HCT116 (cell line): Measurements from ENCODE around the gene WIPI1. TPM values are rescaled to one million over a fixed set of nuclear protein-coding genes. Genes with fewer than 3 reads are reported as not detected.

Experiments used
- ATAC-seq: fragments of 200-7000 bp; cut with Tn5 transposase; 2 replicates; pipeline ENCODE4 v1.9.1; 2020; ENCODE audit warnings: mild to moderate bottlenecking, moderate library complexity
- BruUV-seq: library from RNA; stranded (reverse); fragments of 400-500 nt; replicated peaks from 2 replicates; lab custom pipeline; 2021; lab: Mats Ljungman, UMichigan
- CTCF ChIA-PET: fragments of 300-600 bp; sonication (Branson Sonifier 250); formaldehyde crosslinking; loops from one replicate; lab custom pipeline; 2021; ENCODE audit warnings: antibody characterized with exemption; lab: Charles Lee
- POLR2A ChIA-PET: fragments of 300-600, 350-600 bp; sonication (Branson Sonifier 250); formaldehyde crosslinking; loops from one replicate; lab custom pipeline; 2021; ENCODE audit warnings: antibody characterized with exemption; lab: Charles Lee
- RAD21 ChIA-PET, 2 experiments: fragments of 300-600 bp; sonication (Branson Sonifier 250); formaldehyde crosslinking; loops; one replicate each; lab custom pipeline; 2023; ENCODE audit warnings: low total read pairs in 2 of 2; ENCODE audit not compliant: uncharacterized antibody in 2 of 2, unreplicated experiment in 2 of 2, low non-redundant PET in 1 of 2; lab: Charles Lee
- DNase-seq: peaks from one replicate; pipeline ENCODE4 v3.0.0-alpha.2; 2010; ENCODE audit warnings: low read depth, low spot score
- H2AFZ ChIP-seq: fragments of 200-600 bp; shearing (Covaris generic), sonication (generic); 2 replicates; pipeline ENCODE4 v1.6.1; 2017; ENCODE audit warnings: low read depth, mixed run types, mixed read lengths, antibody characterized with exemption, low read length; ENCODE audit not compliant: poor library complexity, severe bottlenecking
- H3K27ac ChIP-seq: 2 replicates; pipeline ENCODE4 v1.5.1; 2012; ENCODE audit warnings: low read depth, low read length
- H3K27me3 ChIP-seq: fragments of 200-600 bp; sonication (generic); 2 replicates; pipeline ENCODE4 v1.6.1; 2016; ENCODE audit warnings: mixed run types, low read length, mixed read lengths; ENCODE audit not compliant: insufficient read depth
- H3K36me3 ChIP-seq, 2 experiments: fragments of 200-500 bp in 1 of 2; fragments of 200-600 bp in 1 of 2; sonication (Bioruptor generic) in 1 of 2; sonication (generic) in 1 of 2; 2 replicates each; pipeline versions ENCODE4 v1.5.1 to v1.6.1; 2014 to 2016; ENCODE audit warnings: low read length in 2 of 2, inconsistent platforms in 1 of 2, mixed read lengths in 1 of 2, mixed run types in 1 of 2; ENCODE audit not compliant: insufficient read depth in 2 of 2, control insufficient read depth in 1 of 2
- H3K4me1 ChIP-seq, 2 experiments: fragments of 200-600 bp in 1 of 2; sonication (generic) in 1 of 2; 2 replicates each; pipeline versions ENCODE4 v1.5.1 to v1.6.1; 2012 to 2017; ENCODE audit warnings: low read length in 2 of 2, inconsistent platforms in 1 of 2, mild to moderate bottlenecking in 1 of 2, mixed read lengths in 1 of 2, mixed run types in 1 of 2, moderate library complexity in 1 of 2; ENCODE audit not compliant: insufficient read depth in 2 of 2, control insufficient read depth in 1 of 2
- H3K4me2 ChIP-seq: fragments of 200-600 bp; sonication (generic); 2 replicates; pipeline ENCODE4 v1.6.1; 2017; ENCODE audit warnings: mixed run types, low read length, mixed read lengths
- H3K4me3 ChIP-seq, 2 experiments: fragments of 200-600 bp in 1 of 2; sonication (generic) in 1 of 2; replicated peaks in 1 of 2; 2 replicates each; pipeline ENCODE4 v1.5.1; 2011 to 2016; ENCODE audit warnings: low read length in 2 of 2, control low read depth in 1 of 2, low read depth in 1 of 2, mild to moderate bottlenecking in 1 of 2, mixed read lengths in 1 of 2, mixed run types in 1 of 2
- H3K79me2 ChIP-seq: fragments of 200-600 bp; sonication (generic); 2 replicates; pipeline ENCODE4 v1.6.1; 2017; ENCODE audit warnings: mild to moderate bottlenecking, mixed run types, low read length, moderate library complexity, mixed read lengths; ENCODE audit not compliant: insufficient read depth
- H3K9ac ChIP-seq: fragments of 200-600 bp; sonication (generic); 2 replicates; pipeline ENCODE4 v1.6.1; 2016; ENCODE audit warnings: low read length, mixed read lengths
- H3K9me2 ChIP-seq: fragments of 200-600 bp; sonication (generic), shearing (Covaris generic); 2 replicates; pipeline ENCODE4 v1.6.1; 2017; ENCODE audit warnings: mixed run types, mild to moderate bottlenecking, moderate library complexity; ENCODE audit not compliant: insufficient read depth
- H3K9me3 ChIP-seq, 2 experiments: fragments of 200-500 bp in 1 of 2; fragments of 200-600 bp in 1 of 2; sonication (Bioruptor generic) in 1 of 2; sonication (generic) in 1 of 2; 2 replicates each; pipeline ENCODE4 v1.6.1; 2014 to 2017; ENCODE audit warnings: low read length in 2 of 2, mixed read lengths in 2 of 2, inconsistent platforms in 1 of 2, low read depth in 1 of 2, mild to moderate bottlenecking in 1 of 2, mixed run types in 1 of 2, moderate library complexity in 1 of 2; ENCODE audit not compliant: control insufficient read depth in 1 of 2, insufficient read depth in 1 of 2
- H4K20me1 ChIP-seq: fragments of 200-600 bp; sonication (generic), shearing (Covaris generic); 2 replicates; pipeline ENCODE4 v1.6.1; 2017; ENCODE audit warnings: mixed run types, mild to moderate bottlenecking, moderate library complexity; ENCODE audit not compliant: insufficient read depth
- ATF3 ChIP-seq: IDR thresholded peaks from 2 replicates; pipeline ENCODE4 v1.6.1; 2012
- CEBPB ChIP-seq: IDR thresholded peaks from 2 replicates; pipeline ENCODE4 v1.6.1; 2012; ENCODE audit warnings: low read depth
- CTCF ChIP-seq, 3 experiments: fragments of 200-600 bp in 1 of 3; sonication (generic) in 1 of 3; IDR thresholded peaks in 2 of 3; conservative IDR thresholded peaks in 1 of 3; 2 replicates each; pipeline ENCODE4 v1.5.1; 2012 to 2017; ENCODE audit warnings: low read depth in 2 of 3, low read length in 2 of 3, antibody characterized with exemption in 1 of 3, borderline replicate concordance in 1 of 3, control low read depth in 1 of 3, mild to moderate bottlenecking in 1 of 3, mixed read lengths in 1 of 3, mixed run types in 1 of 3, moderate library complexity in 1 of 3; ENCODE audit not compliant: insufficient read depth in 1 of 3
- ELF1 ChIP-seq: IDR thresholded peaks from 2 replicates; pipeline ENCODE4 v1.6.1; 2012; ENCODE audit warnings: low read depth, borderline replicate concordance
- EZH2phosphoT487 ChIP-seq: fragments of 200-600 bp; IDR thresholded peaks from 2 replicates; pipeline ENCODE4 v1.6.1; 2018; ENCODE audit warnings: antibody characterized with exemption, borderline replicate concordance
- FOSL1 ChIP-seq: IDR thresholded peaks from 2 replicates; pipeline ENCODE4 v1.6.1; 2012; ENCODE audit warnings: low read depth
- JUND ChIP-seq: IDR thresholded peaks from 2 replicates; pipeline ENCODE4 v1.6.1; 2012
- MAX ChIP-seq: IDR thresholded peaks from 2 replicates; pipeline ENCODE4 v1.6.1; 2012
- POLR2A ChIP-seq: IDR thresholded peaks from 2 replicates; pipeline ENCODE4 v1.7.0; 2011; ENCODE audit warnings: borderline replicate concordance; ENCODE audit not compliant: insufficient read depth, insufficient read length; ENCODE audit errors: extremely low read depth
- POLR2AphosphoS5 ChIP-seq: IDR thresholded peaks from 2 replicates; pipeline ENCODE4 v1.6.1; 2011; ENCODE audit warnings: mild to moderate bottlenecking, low read depth, low read length, moderate library complexity
- REST ChIP-seq: IDR thresholded peaks from 2 replicates; pipeline ENCODE4 v1.6.1; 2012; ENCODE audit warnings: low read depth
- SIN3A ChIP-seq: IDR thresholded peaks from 2 replicates; pipeline ENCODE4 v1.6.1; 2012; ENCODE audit warnings: low read depth
- SRF ChIP-seq: IDR thresholded peaks from 2 replicates; pipeline ENCODE4 v1.6.1; 2012; ENCODE audit warnings: low read depth
- TCF7L2 ChIP-seq: IDR thresholded peaks from 2 replicates; pipeline ENCODE4 v1.7.0; 2011; ENCODE audit warnings: borderline replicate concordance, inconsistent platforms; ENCODE audit not compliant: insufficient read depth, insufficient read length; ENCODE audit errors: extremely low read depth
- YY1 ChIP-seq: IDR thresholded peaks from 2 replicates; pipeline ENCODE4 v1.6.1; 2011; ENCODE audit warnings: low read length, low read depth, moderate library complexity, mild to moderate bottlenecking; ENCODE audit not compliant: insufficient replicate concordance; ENCODE audit errors: extremely low read depth
- ZBTB33 ChIP-seq: IDR thresholded peaks from 2 replicates; pipeline ENCODE4 v1.6.1; 2011; ENCODE audit warnings: mild to moderate bottlenecking, low read length, moderate library complexity; ENCODE audit not compliant: insufficient replicate concordance; ENCODE audit errors: extremely low read depth
- ZFX ChIP-seq: fragments of 450-650 bp; IDR thresholded peaks from 2 replicates; pipeline ENCODE4 v1.6.1; 2017
- ZNF274 ChIP-seq: fragments of 200-500 bp; sonication (Bioruptor generic); IDR thresholded peaks from 2 replicates; pipeline ENCODE4 v1.6.1; 2014; ENCODE audit warnings: mild to moderate bottlenecking, low read depth, low read length, inconsistent platforms
- intact Hi-C: fragments of 100-400 bp; cut with micrococcal nuclease; formaldehyde crosslinking; loops from 2 replicates; pipeline ENCODE4 v1.10.0; 2022
- total RNA-seq: library from RNA; stranded (reverse); gene quantifications from one replicate; pipeline ENCODE4 v1.2.1, GENCODE V29; 2021; ENCODE audit not compliant: unreplicated experiment

WIPI1 gene
- total RNA-seq, 1 experiment from 2014 or later = 21.5 TPM

- ChIA-PET CTCF (no interaction called here), RAD21 (interaction anchor here in 1 of 2 experiments (0.6 kb wide), 1 partner anchor 187 kb away, joined by 3 read pairs; no protein-coding TSS in a partner anchor), POLR2A (interaction anchor here (0.7 kb wide), 1 partner anchor 37 kb away, joined by 4 read pairs; no protein-coding TSS in a partner anchor)
- Histone ChIP-seq H3K4me2 (no peak overlapping the region), H3K9me2 (no peaks in the 10 kb centered on the region), H3K36me3 (0 out of 4 replicates have a peak, but pooled peaks cover 0 to 2% of the 10 kb centered on the region in 2 experiments), H3K27ac (no peak overlapping the region), H3K79me2 (no peaks in the 10 kb centered on the region), H3K9me3 (no peaks in the 10 kb centered on the region), H3K4me3 (no peak overlapping the region), H4K20me1 (no peaks in the 10 kb centered on the region), H3K27me3 (no peaks in the 10 kb centered on the region), H3K4me1 (peaks cover 0 to 4% of the 10 kb centered on the region in 2 experiments; a peak in 1 of 4 replicates), H3K9ac (no peak overlapping the region), H2AFZ (no peak overlapping the region)
- BruUV-seq = no TSS peak
- intact Hi-C loops = no loop called here
- ATAC-seq = no peak
- TF ChIP-seq MAX (no peak), ZBTB33 (no peak), REST (no peak), ZFX (no peak), CEBPB (no peak), YY1 (no peak), JUND (no peak), ZNF274 (no peak), FOSL1 (no peak), TCF7L2 (no peak), EZH2phosphoT487 (no peak), ATF3 (no peak), POLR2A (no peak), SRF (no peak), CTCF (IDR thresholded peaks at IDR 0.05 in 2 of 3, conservative IDR thresholded peaks at IDR 0.05 in 1 of 3; ENCODE audit: borderline replicate concordance in 1 of 3, insufficient read depth in 1 of 3, low read depth in 2 of 3, low read length in 2 of 3) (no peak), SIN3A (no peak), ELF1 (no peak), POLR2AphosphoS5 (no peak)
- no peak for DNase-seq
Measured at GRCh38 chr17:68422821-68423220, 34.5 kb downstream of the WIPI1 start.
